ENCODE data around the gene KRT84. TPM values are rescaled to one million over a fixed set of nuclear protein-coding genes. Genes with fewer than 3 reads are reported as not detected.
A peak's percentile ranks its signal among the peaks of the same experiment; 100 is the strongest.
"Not testable (repeated sequence)": the region's sequence is repeated elsewhere in the genome, so short reads cannot be mapped to it uniquely, and the experiment has no call there.

Gene KRT84
- total RNA-seq, 1 donor from 2014 or later, result not detected

GRCh38 chr12:52413202-52413601, 27.8 kb upstream of the KRT84 start:
- DNase-seq (ENCODE audit: low read depth), result no peak
- H3K4me3 ChIP-seq (ENCODE audit: low read depth, low read length), result no peak overlapping the region
- TF ChIP-seq CTCF (conservative IDR thresholded peaks at IDR 0.05; ENCODE audit: low read depth, low read length), result no peak

GRCh38 chr12:52411815-52412214, 26.4 kb upstream of the KRT84 start:
- no peak for TF ChIP-seq CTCF (conservative IDR thresholded peaks at IDR 0.05; ENCODE audit: low read depth, low read length)

GRCh38 chr12:52410589-52411248, 25.3 kb upstream of the KRT84 start:
- DNase-seq (ENCODE audit: low read depth); H3K4me3 ChIP-seq (ENCODE audit: low read depth, low read length): not testable (repeated sequence)

More at GRCh38 chr12:52411815-52412214, 26.4 kb upstream of the KRT84 start:
- DNase-seq (ENCODE audit: low read depth), result no peak
- H3K4me3 ChIP-seq (ENCODE audit: low read depth, low read length), result no peak overlapping the region

GRCh38 chr12:52407918-52408317, 22.5 kb upstream of the KRT84 start:
- peak; percentile 10 for TF ChIP-seq CTCF (conservative IDR thresholded peaks at IDR 0.05; ENCODE audit: low read depth, low read length)

GRCh38 chr12:52405922-52406385, 20.5 kb upstream of the KRT84 start, which contains the start of gene KRT82:
Gene KRT82 (minus strand): TSS chr12:52406335. CDS start chr12:52406277, 58 bp downstream.
- no peak within 1 kb of the TSS for H3K4me3 ChIP-seq (ENCODE audit: low read depth, low read length)
- no peak for DNase-seq (ENCODE audit: low read depth)
- no peak for TF ChIP-seq CTCF (conservative IDR thresholded peaks at IDR 0.05; ENCODE audit: low read depth, low read length)

More at GRCh38 chr12:52407918-52408317, 22.5 kb upstream of the KRT84 start:
- no peak overlapping the region for H3K4me3 ChIP-seq (ENCODE audit: low read depth, low read length)
- no peak for DNase-seq (ENCODE audit: low read depth)

- DNase-seq (ENCODE audit: low read depth), result no peak
- no peak overlapping the region for H3K4me3 ChIP-seq (ENCODE audit: low read depth, low read length)
- TF ChIP-seq CTCF (conservative IDR thresholded peaks at IDR 0.05; ENCODE audit: low read depth, low read length), result peak; percentile 24
These were observed 19.5 kb upstream of the KRT84 start for GRCh38 chr12:52404951-52405350.

- no peak for DNase-seq (ENCODE audit: low read depth)
- TF ChIP-seq CTCF (conservative IDR thresholded peaks at IDR 0.05; ENCODE audit: low read depth, low read length), result no peak
- H3K4me3 ChIP-seq (ENCODE audit: low read depth, low read length), result no peak overlapping the region
These were observed 18.1 kb upstream of the KRT84 start for GRCh38 chr12:52403561-52403960.

Measured in epithelial cell of proximal tubule (primary cell).